H1 (cell line): ENCODE measurements around the gene USP20. TPM values are rescaled to one million over a fixed set of nuclear protein-coding genes. Genes with fewer than 3 reads are reported as not detected.

Experiments
- CTBP2 ChIP-seq: IDR thresholded peaks from 2 replicates; pipeline ENCODE4 v1.7.0; 2011; ENCODE audit warnings: borderline replicate concordance, mild to moderate bottlenecking, moderate library complexity, mixed read lengths, low read length; ENCODE audit not compliant: insufficient read depth, insufficient read length
- POLR2A ChIP-seq, 2 experiments: IDR thresholded peaks; 1 replicate in 1 of 2; 2 replicates in 1 of 2; pipeline ENCODE4 v1.6.1; 2011; ENCODE audit warnings: low read depth in 2 of 2, low read length in 2 of 2, mild to moderate bottlenecking in 2 of 2; ENCODE audit errors: control extremely low read depth in 1 of 2
- polyA plus RNA-seq, 7 experiments: library from polyadenylated mRNA; depleted of rRNA in 3 of 7; stranded (reverse) in 5 of 7; unstranded in 2 of 7; fragments of >200 nt in 5 of 7; fragments of 200-250 nt in 2 of 7; gene quantifications; 1 replicate in 5 of 7; 2 replicates in 1 of 7; 4 replicates in 1 of 7; pipeline versions ENCODE4 v1.2.1 to v1.2.3, GENCODE V29; 2011 to 2013; ENCODE audit warnings: missing spikeins in 2 of 7, mixed read lengths in 2 of 7
- total RNA-seq: library from RNA; stranded (reverse); fragmentation: NEBNext Ultra II Directional; extraction: Animal tissue kit (Norgen Biotek cat#: 25700); gene quantifications from 2 replicates; pipeline ENCODE4 v1.2.1, GENCODE V29; 2021
- TF ChIP-seq, protein P1 (sequence below): IDR thresholded peaks from 2 replicates; pipeline ENCODE4 v1.6.1; 2011; ENCODE audit warnings: low read length, improper control_type of control experiment

Gene USP20
- total and polyA plus RNA-seq, 2 of the 8 experiments (the other 6 are each of a cell fraction or from before 2014, with no cell fraction given), result 13.4 to 23.0 TPM

DNA sequence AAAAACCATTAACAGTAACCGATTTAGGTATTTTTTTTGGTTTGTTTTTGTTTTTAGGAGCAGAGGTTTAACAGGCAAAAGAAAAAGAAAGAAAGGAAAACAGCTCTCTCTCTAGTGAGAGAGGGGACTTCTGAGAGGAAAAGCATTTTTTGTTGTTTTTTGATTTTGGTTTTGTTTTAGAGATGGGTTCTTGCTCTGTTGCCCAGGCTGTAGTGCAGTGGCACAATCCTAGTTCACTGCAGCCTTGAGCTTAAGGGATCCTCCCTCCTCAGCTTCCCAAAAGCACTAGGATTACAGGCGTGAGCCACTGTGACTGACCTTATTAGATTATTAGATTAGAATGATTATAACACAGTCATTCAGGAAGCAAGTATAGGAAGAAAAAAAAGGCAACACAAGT, 10.1 kb downstream of the USP20 start (continued):
- TF ChIP-seq, protein P1, sequence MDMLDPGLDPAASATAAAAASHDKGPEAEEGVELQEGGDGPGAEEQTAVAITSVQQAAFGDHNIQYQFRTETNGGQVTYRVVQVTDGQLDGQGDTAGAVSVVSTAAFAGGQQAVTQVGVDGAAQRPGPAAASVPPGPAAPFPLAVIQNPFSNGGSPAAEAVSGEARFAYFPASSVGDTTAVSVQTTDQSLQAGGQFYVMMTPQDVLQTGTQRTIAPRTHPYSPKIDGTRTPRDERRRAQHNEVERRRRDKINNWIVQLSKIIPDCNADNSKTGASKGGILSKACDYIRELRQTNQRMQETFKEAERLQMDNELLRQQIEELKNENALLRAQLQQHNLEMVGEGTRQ, result no peak
- TF ChIP-seq POLR2A (IDR thresholded peaks at IDR 0.05; ENCODE audit: control extremely low read depth in 1 of 2, low read depth in 2 of 2, low read length in 2 of 2) (no peak), CTBP2 (no peak)
